Adrenal gland (tissue), 12 donors: ENCODE results near the gene CELF6. TPM values are rescaled to one million over a fixed set of nuclear protein-coding genes. Genes with fewer than 3 reads are reported as not detected.

ENCODE experiments used
- DNase-seq, 7 donors: peaks; one replicate each; pipeline ENCODE4 v3.0.0-alpha.2; 2019 to 2020
- H3K27ac ChIP-seq, 5 donors: fragments of 200-600 bp; sonication (generic) in 4 of 5; 1 replicate in 3 of 5; 2 replicates in 2 of 5; pipeline versions ENCODE4 v1.5.1 to v1.8.0; 2016 to 2020; ENCODE audit warnings: mild to moderate bottlenecking in 1 of 5
- H3K27me3 ChIP-seq: fragments of 200-600 bp; 2 replicates; pipeline ENCODE4 v1.8.0; 2021
- H3K36me3 ChIP-seq, 2 donors: fragments of 200-600 bp; replicated peaks in 1 of 2; 1 replicate in 1 of 2; 2 replicates in 1 of 2; pipeline versions ENCODE4 v1.5.1 to v1.8.0; 2018 to 2022
- H3K4me1 ChIP-seq, 2 donors: fragments of 200-600 bp; replicated peaks in 1 of 2; 1 replicate in 1 of 2; 2 replicates in 1 of 2; pipeline versions ENCODE4 v1.5.1 to v1.8.0; 2018 to 2021
- H3K4me3 ChIP-seq, 4 donors: fragments of 200-600 bp; sonication (generic) in 3 of 4; one replicate each; pipeline ENCODE4 v1.5.1; 2016 to 2018
- H3K9me3 ChIP-seq, 3 donors: fragments of 200-600 bp; sonication (generic) in 1 of 3; replicated peaks in 1 of 3; 1 replicate in 2 of 3; 2 replicates in 1 of 3; pipeline versions ENCODE4 v1.5.1 to v1.8.0; 2016 to 2021
- POLR2A ChIP-seq, 2 donors: fragments of 450-650 bp; IDR thresholded peaks; one replicate each; pipeline ENCODE4 v1.6.1; 2017; ENCODE audit warnings: antibody characterized with exemption in 2 of 2, mild to moderate bottlenecking in 2 of 2, moderate library complexity in 1 of 2
- WGBS, 4 donors: extraction: QIAGEN DNeasy Blood & Tissue Kit in 2 of 4; methylation state at CpG; one replicate each; pipeline versions ENCODE4 v1.1.5 to v1.1.7; 2013 to 2017; 5-methylcytosine and 5-hydroxymethylcytosine counted together
- intact Hi-C, 2 donors: fragments of 100-400 bp; cut with DNase I; formaldehyde crosslinking; loops; one replicate each; pipeline versions ENCODE4 v1.14.1 to v1.15.0; 2022 to 2023
- polyA plus RNA-seq, 3 donors: library from polyadenylated mRNA; stranded (reverse); fragments of 200-250 nt in 2 of 3; fragments of 350-450 nt in 1 of 3; fragmentation: Illumina TruSeq in 1 of 3; extraction: RNeasy Lipid Tissue Mini Kit (QIAGEN cat#74804) in 1 of 3; gene quantifications; one replicate each; pipeline ENCODE4 v1.2.3, GENCODE V29; 2013 to 2014
- total RNA-seq, 9 donors: library from RNA; depleted of rRNA in 4 of 9; stranded (reverse); fragments of >200 nt in 4 of 9; fragments of 120-200 nt in 1 of 9; fragmentation: NEBNext Ultra II Directional in 1 of 9; extraction: Animal tissue kit (Norgen Biotek cat#: 25700) in 1 of 9; gene quantifications; one replicate each; pipeline versions ENCODE4 v1.1.0 to v1.2.4, GENCODE V29; 2013 to 2023
- TF ChIP-seq, protein P1 (sequence below), 6 experiments: fragments of 450-650 bp in 4 of 6; fragments of 200-600 bp in 2 of 6; sonication (generic) in 1 of 6; IDR thresholded peaks; 1 replicate in 5 of 6; 2 replicates in 1 of 6; pipeline versions ENCODE4 v1.5.1 to v1.8.0; 2016 to 2021; ENCODE audit warnings: antibody characterized with exemption in 6 of 6, mild to moderate bottlenecking in 2 of 6, moderate library complexity in 1 of 6
- donor health status: healthy with polysubstance abuse.
- donor health status: Bipolar disorder and iron deficiency.
- donor health status: DM: yes; HTN: yes; CAD: no.
- donor health status: DM: no; HTN: no; CAD: no.
- donor health status: DM: no; HTN: no; CAD: no.
- donor health status: DM: yes; HTN: yes; CAD: no.

CELF6 gene
- total and polyA plus RNA-seq, 12 donors, result 1.2 to 24.1 (median 2.8) TPM

DNA sequence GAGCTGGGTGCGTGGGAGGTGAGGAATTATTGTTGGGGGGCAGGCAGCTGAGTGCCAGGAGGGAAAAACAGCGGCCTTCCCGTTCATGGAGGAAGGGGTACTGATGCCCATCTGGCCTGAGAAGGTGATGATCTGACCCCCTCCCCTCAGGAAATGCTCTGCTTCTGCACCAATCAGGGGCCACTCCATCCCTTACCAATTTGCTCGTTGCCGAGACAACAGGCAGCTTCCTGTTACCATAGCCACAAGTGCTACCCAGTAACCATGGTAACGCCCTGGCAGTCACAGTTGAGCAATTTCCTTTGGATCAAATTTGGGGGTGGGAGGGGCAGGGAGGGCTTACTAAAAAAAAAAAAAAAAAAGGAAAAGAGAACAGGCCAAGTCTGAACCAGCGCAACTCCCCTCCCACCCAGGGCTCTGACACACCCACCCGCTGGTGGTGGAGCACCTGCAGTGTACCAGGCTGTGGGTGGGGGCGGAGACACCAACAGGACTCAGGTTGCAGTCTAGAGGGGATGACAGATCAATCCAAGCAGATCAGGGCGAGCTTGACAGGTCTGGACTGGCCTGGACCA lies 13.7 kb downstream of the CELF6 start:
- TF ChIP-seq POLR2A (IDR thresholded peaks at IDR 0.05), result no peak
- TF ChIP-seq, protein P1, sequence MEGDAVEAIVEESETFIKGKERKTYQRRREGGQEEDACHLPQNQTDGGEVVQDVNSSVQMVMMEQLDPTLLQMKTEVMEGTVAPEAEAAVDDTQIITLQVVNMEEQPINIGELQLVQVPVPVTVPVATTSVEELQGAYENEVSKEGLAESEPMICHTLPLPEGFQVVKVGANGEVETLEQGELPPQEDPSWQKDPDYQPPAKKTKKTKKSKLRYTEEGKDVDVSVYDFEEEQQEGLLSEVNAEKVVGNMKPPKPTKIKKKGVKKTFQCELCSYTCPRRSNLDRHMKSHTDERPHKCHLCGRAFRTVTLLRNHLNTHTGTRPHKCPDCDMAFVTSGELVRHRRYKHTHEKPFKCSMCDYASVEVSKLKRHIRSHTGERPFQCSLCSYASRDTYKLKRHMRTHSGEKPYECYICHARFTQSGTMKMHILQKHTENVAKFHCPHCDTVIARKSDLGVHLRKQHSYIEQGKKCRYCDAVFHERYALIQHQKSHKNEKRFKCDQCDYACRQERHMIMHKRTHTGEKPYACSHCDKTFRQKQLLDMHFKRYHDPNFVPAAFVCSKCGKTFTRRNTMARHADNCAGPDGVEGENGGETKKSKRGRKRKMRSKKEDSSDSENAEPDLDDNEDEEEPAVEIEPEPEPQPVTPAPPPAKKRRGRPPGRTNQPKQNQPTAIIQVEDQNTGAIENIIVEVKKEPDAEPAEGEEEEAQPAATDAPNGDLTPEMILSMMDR (IDR thresholded peaks at IDR 0.05), result no peak

DNA sequence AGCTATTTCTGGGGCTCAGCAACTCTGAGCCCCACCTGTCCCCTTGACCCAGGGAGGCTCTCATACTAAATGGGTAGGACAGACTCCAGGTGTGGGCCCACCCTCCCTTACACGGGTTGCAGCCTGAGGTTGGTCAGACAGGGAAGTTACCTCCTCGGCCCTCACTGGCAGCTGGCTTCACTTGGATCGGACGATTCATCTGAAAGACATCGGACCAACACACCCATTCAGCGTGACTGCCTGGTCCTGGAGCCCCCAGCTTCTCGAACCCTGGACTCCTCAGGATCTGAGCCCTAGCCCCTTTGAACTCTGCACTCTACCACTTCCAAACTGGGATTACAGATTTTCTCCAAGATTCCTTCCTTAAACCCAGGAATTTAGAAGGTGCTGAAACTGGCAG lies 15.4 kb downstream of the CELF6 start:
- Histone ChIP-seq H3K36me3 (no peaks in the 10 kb centered on the region), H3K4me3 (no peak overlapping the region), H3K27me3 (no peaks in the 10 kb centered on the region), H3K27ac (no peak overlapping the region), H3K4me1 (no peaks in the 10 kb centered on the region), H3K9me3 (no peaks in the 10 kb centered on the region)
- 85 to 95% (median 91%) methylated on average over 3 to 7 of the region's 7 CpGs for WGBS, 4 donors
- intact Hi-C loops, result no loop called here
- TF ChIP-seq, protein P1 (IDR thresholded peaks at IDR 0.05), result no peak
- TF ChIP-seq POLR2A (IDR thresholded peaks at IDR 0.05), result no peak
- DNase-seq, result peak in 1 of 7 donors; percentile 46

More for the DNA sequence above, 13.7 kb downstream of the CELF6 start:
- no peak overlapping the region for H3K4me3 ChIP-seq
- H3K36me3 ChIP-seq, result no peaks in the 10 kb centered on the region
- 69 to 72% (median 72%) methylated on average over 10 of the region's 10 CpGs for WGBS, 4 donors
- H3K9me3 ChIP-seq, result no peaks in the 10 kb centered on the region
- DNase-seq, result peak in 3 of 7 donors; percentile 24 to 62 (median 37)
- intact Hi-C loops, result no loop called here
- no peaks in the 10 kb centered on the region for H3K4me1 ChIP-seq
- H3K27ac ChIP-seq, result no peak overlapping the region
- no peaks in the 10 kb centered on the region for H3K27me3 ChIP-seq

DNA sequence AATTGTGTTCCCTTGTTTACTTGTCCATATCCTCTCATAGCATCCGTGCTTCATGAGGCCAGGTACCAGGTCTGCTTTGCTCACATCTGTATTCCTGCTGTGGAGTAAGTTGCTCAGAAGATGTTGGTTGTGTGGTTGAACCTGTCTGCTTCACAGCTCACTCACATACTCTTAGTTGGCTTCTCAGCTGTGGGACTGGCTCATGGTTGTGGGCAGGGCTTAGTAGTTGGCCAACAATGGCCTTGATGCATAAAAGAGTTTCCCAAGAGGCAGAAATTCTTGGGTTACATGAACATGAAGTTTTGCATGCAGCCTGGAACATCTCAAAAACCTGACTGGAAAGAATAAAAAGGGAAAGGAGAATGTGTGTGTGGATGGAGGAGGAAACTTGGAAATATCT lies 17.0 kb downstream of the CELF6 start:
- Histone ChIP-seq H3K9me3 (no peaks in the 10 kb centered on the region), H3K4me3 (no peak overlapping the region), H3K27ac (no peak overlapping the region), H3K27me3 (no peaks in the 10 kb centered on the region), H3K4me1 (no peaks in the 10 kb centered on the region), H3K36me3 (no peaks in the 10 kb centered on the region)
- TF ChIP-seq, protein P1 (IDR thresholded peaks at IDR 0.05), result no peak
- TF ChIP-seq POLR2A (IDR thresholded peaks at IDR 0.05), result no peak
- DNase-seq, result peak in 1 of 7 donors; percentile 20
- WGBS, 4 donors, result 46 to 86% (median 69%) methylated on average over 1 of the region's 1 CpG
- intact Hi-C loops, result no loop called here

DNA sequence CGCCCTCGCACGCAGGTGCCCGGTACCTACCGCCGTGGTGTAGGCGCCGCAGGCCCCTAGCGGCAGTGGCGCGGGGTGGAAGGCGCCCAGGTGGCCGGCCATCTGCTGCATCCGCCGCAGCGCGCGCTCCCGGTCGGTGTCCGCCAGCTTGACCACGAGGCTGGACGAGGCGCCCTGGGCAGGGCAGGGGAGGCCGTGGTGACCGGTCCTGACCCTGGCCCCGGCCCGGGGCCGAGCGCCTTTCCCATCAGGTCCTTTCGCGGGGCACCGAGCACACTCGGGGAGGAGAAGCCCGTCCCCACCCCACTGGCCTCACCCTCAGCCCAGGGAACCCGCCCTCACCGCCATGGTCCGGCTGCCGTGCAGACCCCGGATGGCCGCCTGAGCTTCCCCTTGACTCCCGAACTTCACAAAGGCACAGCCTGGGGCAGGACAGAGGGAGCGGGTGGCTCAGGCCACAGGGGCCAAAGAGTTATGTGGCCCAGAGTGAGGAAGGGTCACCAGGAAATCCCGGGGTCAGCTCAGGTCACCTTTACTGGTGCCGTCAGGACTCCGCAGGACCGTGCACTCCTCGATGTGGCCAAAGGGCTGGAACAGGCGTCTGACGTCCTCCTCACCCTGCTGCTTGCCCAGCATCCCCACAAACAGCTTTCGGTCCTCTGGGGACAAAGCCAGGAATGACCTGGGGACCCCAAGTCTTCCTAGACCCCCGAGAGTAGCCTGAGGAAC lies 30.2 kb downstream of the CELF6 start:
- intact Hi-C loops, result loop anchor here in 1 of 2 donors (5.0 kb wide), 1 partner anchor 92 kb away; the partner anchor contains the start of gene GRAMD2A

More for the DNA sequence above, 30.2 kb downstream of the CELF6 start:
- Histone ChIP-seq H3K4me1 (no peaks in the 10 kb centered on the region), H3K27me3 (no peaks in the 10 kb centered on the region), H3K27ac (no peak overlapping the region), H3K9me3 (no peaks in the 10 kb centered on the region), H3K4me3 (no peak overlapping the region), H3K36me3 (no peaks in the 10 kb centered on the region)
- DNase-seq, result no peak
- 84 to 94% (median 89%) methylated on average over 13 to 52 of the region's 52 CpGs for WGBS, 4 donors
- TF ChIP-seq POLR2A (IDR thresholded peaks at IDR 0.05), result no peak
- TF ChIP-seq, protein P1 (IDR thresholded peaks at IDR 0.05), result no peak
